ENCODE measurements around the gene NFU1. TPM values are rescaled to one million over a fixed set of nuclear protein-coding genes. Genes with fewer than 3 reads are reported as not detected.
A peak's percentile ranks its signal among the peaks of the same experiment; 100 is the strongest.

The NFU1 gene
- total and polyA plus RNA-seq, 2 of the 13 experiments (the other 11 are each of a cell fraction or from before 2014, with no cell fraction given), result 39.1 to 84.0 TPM

DNA sequence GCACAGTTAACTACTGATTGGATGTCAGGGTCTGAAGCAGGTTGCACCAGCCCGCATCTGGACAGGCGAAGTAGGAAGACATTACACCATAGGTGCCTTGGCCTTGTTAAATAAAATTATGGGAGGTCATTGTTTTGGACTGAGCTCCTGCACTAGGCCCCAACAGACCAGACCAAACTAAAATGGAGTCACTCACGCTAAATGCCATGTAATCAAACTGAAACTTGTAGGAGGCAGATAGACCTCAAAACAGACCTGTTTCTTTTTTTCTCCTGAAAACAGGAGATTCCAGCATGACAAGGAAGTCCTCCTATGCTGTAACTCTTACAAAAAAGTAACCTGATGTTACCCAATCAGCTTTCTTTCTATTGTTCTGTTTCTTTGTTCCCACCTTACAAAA lies 15.5 kb upstream of the NFU1 start:
- in situ Hi-C loops (cut with HindIII; ENCODE audit: extremely low pct_ligation_motif_present, low pct_unique_long_range_greater_than_20kb), result no loop called here
- POLR2A ChIA-PET, result interaction anchor here (2.5 kb wide), 1 partner anchor 15 kb away, joined by 10 read pairs; the partner anchor contains the start of gene NFU1

More for the DNA sequence above, 15.5 kb upstream of the NFU1 start:
- no peaks in the 10 kb centered on the region for H3K9me3 ChIP-seq (ENCODE audit: low read length)
- CTCF ChIA-PET (ENCODE audit: low intra/inter-chr PET ratio, low total read pairs), result no interaction called here
- ATAC-seq, result no peak
- no TSS peak for BruUV-seq (replicated peaks)
- no peaks in the 10 kb centered on the region for H3K79me2 ChIP-seq (ENCODE audit: insufficient read depth, low read length)
- no peak overlapping the region for H3K4me3 ChIP-seq (replicated peaks in 1 of 3; ENCODE audit: insufficient read depth in 1 of 3, low read depth in 2 of 3, low read length in 3 of 3)
- intact Hi-C loops (cut with micrococcal nuclease; ENCODE audit: unreplicated experiment), result no loop called here
- 0 out of 2 replicates have a peak, but pooled peaks cover 9% of the 10 kb centered on the region for H3K4me1 ChIP-seq (ENCODE audit: insufficient read depth, low read length)
- DNase-seq (ENCODE audit: low spot score), result no peak
- no peak overlapping the region for H3K9ac ChIP-seq (ENCODE audit: insufficient read depth, low read depth, low read length)
- H3K27ac ChIP-seq (ENCODE audit: extremely low read length, insufficient read depth, low read length), result no peak overlapping the region
- H4K20me1 ChIP-seq (ENCODE audit: insufficient read depth, low read length), result no peaks in the 10 kb centered on the region
- no peak overlapping the region for H3K4me2 ChIP-seq (ENCODE audit: low read depth, low read length)
- H2AFZ ChIP-seq (ENCODE audit: low read length), result no peak overlapping the region
- no peaks in the 10 kb centered on the region for H3K27me3 ChIP-seq (ENCODE audit: control insufficient read depth in 1 of 2, insufficient read depth in 2 of 2, low read length in 2 of 2)
- FAIRE-seq, result no peak
- TF ChIP-seq, protein P1, sequence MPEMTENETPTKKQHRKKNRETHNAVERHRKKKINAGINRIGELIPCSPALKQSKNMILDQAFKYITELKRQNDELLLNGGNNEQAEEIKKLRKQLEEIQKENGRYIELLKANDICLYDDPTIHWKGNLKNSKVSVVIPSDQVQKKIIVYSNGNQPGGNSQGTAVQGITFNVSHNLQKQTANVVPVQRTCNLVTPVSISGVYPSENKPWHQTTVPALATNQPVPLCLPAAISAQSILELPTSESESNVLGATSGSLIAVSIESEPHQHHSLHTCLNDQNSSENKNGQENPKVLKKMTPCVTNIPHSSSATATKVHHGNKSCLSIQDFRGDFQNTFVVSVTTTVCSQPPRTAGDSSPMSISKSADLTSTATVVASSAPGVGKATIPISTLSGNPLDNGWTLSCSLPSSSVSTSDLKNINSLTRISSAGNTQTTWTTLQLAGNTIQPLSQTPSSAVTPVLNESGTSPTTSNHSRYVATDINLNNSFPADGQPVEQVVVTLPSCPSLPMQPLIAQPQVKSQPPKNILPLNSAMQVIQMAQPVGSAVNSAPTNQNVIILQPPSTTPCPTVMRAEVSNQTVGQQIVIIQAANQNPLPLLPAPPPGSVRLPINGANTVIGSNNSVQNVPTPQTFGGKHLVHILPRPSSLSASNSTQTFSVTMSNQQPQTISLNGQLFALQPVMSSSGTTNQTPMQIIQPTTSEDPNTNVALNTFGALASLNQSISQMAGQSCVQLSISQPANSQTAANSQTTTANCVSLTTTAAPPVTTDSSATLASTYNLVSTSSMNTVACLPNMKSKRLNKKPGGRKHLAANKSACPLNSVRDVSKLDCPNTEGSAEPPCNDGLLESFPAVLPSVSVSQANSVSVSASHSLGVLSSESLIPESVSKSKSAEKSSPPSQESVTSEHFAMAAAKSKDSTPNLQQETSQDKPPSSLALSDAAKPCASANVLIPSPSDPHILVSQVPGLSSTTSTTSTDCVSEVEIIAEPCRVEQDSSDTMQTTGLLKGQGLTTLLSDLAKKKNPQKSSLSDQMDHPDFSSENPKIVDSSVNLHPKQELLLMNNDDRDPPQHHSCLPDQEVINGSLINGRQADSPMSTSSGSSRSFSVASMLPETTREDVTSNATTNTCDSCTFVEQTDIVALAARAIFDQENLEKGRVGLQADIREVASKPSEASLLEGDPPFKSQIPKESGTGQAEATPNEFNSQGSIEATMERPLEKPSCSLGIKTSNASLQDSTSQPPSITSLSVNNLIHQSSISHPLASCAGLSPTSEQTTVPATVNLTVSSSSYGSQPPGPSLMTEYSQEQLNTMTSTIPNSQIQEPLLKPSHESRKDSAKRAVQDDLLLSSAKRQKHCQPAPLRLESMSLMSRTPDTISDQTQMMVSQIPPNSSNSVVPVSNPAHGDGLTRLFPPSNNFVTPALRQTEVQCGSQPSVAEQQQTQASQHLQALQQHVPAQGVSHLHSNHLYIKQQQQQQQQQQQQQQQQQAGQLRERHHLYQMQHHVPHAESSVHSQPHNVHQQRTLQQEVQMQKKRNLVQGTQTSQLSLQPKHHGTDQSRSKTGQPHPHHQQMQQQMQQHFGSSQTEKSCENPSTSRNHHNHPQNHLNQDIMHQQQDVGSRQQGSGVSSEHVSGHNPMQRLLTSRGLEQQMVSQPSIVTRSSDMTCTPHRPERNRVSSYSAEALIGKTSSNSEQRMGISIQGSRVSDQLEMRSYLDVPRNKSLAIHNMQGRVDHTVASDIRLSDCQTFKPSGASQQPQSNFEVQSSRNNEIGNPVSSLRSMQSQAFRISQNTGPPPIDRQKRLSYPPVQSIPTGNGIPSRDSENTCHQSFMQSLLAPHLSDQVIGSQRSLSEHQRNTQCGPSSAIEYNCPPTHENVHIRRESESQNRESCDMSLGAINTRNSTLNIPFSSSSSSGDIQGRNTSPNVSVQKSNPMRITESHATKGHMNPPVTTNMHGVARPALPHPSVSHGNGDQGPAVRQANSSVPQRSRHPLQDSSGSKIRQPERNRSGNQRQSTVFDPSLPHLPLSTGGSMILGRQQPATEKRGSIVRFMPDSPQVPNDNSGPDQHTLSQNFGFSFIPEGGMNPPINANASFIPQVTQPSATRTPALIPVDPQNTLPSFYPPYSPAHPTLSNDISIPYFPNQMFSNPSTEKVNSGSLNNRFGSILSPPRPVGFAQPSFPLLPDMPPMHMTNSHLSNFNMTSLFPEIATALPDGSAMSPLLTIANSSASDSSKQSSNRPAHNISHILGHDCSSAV (CRISPR knock-in tag; IDR thresholded peaks at IDR 0.05; ENCODE audit: borderline replicate concordance), result no peak
- TF ChIP-seq SAFB2 (CRISPR knock-in tag; IDR thresholded peaks at IDR 0.05; ENCODE audit: borderline replicate concordance, low read depth), result no peak
- TF ChIP-seq HNRNPK (IDR thresholded peaks at IDR 0.05; ENCODE audit: low read depth, low read length, poor library complexity, severe bottlenecking), result no peak
- TF ChIP-seq SOX13 (IDR thresholded peaks at IDR 0.05), result no peak
- peak in 1 of 2 experiments; percentile 11; a peak in 1 of 4 replicates for TF ChIP-seq SOX13 (CRISPR knock-in tag; conservative IDR thresholded peaks at IDR 0.05 in 1 of 2, IDR thresholded peaks at IDR 0.05 in 1 of 2)
- TF ChIP-seq ZNF616 (CRISPR knock-in tag; IDR thresholded peaks at IDR 0.05; ENCODE audit: low read depth), result no peak
- TF ChIP-seq, protein P2, sequence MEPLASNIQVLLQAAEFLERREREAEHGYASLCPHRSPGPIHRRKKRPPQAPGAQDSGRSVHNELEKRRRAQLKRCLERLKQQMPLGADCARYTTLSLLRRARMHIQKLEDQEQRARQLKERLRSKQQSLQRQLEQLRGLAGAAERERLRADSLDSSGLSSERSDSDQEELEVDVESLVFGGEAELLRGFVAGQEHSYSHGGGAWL (CRISPR knock-in tag; IDR thresholded peaks at IDR 0.05), result no peak
- 0 out of 2 replicates have a peak, but pooled peaks have one; percentile 9 for TF ChIP-seq CEBPB (IDR thresholded peaks at IDR 0.05; ENCODE audit: borderline replicate concordance, low read depth, low read length)
- no peak for TF ChIP-seq ZNF607 (CRISPR knock-in tag; IDR thresholded peaks at IDR 0.05; ENCODE audit: borderline replicate concordance)
- H3K36me3 ChIP-seq (replicated peaks in 1 of 2; ENCODE audit: control insufficient read depth in 1 of 2, insufficient read depth in 2 of 2, low read length in 2 of 2), result no peaks in the 10 kb centered on the region
- WGBS (ENCODE audit: low lambda C conversion rate), result 85% methylated on average over 3 of the region's 3 CpGs

Measured in HepG2 (cell line).